GM21381 (cell line): ENCODE measurements around the gene RCCD1.

Experiments used
- ATAC-seq: cut with Tn5 transposase; IDR thresholded peaks from one replicate; pipeline ENCODE4 v1.9.1; 2021; ENCODE audit warnings: mild to moderate bottlenecking, moderate library complexity; ENCODE audit not compliant: unreplicated experiment

RCCD1 gene

DNA sequence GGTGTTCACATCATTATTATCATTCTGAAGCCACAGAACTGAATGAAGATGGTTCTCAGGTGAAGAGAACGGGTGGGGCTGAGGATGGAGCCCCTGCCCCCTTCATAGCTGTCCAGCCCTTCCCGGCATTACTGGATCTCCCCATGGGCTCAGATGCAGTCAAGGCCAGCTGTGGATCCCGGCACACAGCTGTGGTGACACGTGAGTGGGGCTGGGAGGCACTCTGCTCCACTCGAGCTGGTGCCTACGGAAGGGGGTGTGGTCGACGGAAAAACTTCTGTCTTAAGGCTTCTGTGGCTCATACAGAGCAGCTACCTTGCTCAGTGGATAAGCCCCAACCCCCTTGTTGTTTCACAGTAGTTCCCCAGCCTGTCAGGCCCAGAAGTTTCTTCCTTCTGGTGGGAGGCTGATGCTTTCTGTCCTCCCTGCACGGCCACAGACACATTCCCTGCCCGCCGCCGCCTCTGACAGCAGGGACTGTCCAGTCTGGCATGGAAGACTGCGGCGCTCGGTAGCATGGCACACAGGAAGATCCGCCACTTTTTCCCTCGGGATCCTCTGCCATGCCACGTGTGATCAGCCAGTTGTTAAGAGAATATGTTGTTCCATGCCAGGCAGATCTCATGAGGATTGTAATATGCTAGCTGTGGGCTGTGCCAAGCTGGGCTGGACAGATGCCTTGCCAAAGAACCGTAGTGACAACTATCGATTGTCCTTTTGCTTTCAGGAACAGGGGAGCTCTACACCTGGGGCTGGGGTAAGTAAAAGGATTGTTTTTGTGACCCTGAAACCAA, 5.8 kb downstream of the RCCD1 start:
- no peak for ATAC-seq

DNA sequence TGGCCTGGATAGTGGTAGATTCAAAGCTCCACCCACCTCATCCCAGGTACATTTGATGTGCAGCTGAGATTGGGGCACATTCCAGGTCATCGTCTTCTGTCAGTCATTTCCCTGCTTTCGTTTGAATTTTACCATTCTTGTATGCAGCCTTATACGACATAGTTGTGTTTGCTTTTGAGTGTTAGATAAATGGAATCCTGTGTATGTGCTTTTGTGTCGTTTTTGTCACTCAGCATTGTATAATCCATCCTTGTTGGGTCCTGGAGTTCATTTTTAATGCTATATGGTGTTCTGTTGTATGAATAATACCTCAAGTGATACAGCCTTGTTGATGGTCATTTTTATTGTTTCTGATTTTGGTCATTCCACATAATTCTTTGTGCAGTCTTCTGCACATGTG, 7.3 kb downstream of the RCCD1 start:
- ATAC-seq: no peak

DNA sequence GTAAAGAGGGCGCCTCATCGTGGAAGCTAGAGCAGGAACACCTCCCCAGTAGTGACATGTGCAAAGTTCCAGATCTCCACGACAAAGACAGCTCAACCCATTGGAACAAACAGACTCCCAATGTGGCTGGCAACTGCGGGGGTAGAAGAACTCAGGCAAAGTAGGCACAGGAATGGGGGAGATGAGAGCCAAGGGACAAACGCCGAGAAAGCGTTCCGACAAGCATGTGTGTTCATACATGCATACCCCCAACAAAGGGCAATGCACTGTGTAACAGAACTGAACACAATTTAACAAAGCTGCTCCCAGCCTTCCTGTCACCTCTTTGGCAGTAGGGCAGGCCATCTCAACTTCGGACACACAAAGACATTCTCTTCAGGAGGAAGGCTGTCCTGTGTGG, 11.6 kb downstream of the RCCD1 start:
- no peak for ATAC-seq

DNA sequence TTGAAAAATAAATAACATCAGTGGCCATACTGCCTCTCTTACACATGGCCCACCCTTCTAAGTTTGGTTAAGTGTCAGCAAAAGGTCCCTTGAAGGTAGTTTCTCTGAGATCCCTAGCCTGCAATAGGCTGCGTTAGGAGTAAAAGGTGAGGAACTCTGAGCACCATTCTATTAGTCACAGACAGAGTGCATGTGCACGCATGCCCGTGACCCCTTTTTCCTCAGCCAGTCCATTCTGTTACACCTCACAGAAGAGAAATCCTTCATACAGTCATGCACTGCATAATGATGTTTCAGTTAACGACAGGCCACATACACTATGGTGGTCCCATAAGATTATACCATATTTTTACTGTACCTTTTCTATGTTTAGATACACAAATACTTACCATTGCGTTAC, 12.5 kb downstream of the RCCD1 start:
- ATAC-seq: no peak

DNA sequence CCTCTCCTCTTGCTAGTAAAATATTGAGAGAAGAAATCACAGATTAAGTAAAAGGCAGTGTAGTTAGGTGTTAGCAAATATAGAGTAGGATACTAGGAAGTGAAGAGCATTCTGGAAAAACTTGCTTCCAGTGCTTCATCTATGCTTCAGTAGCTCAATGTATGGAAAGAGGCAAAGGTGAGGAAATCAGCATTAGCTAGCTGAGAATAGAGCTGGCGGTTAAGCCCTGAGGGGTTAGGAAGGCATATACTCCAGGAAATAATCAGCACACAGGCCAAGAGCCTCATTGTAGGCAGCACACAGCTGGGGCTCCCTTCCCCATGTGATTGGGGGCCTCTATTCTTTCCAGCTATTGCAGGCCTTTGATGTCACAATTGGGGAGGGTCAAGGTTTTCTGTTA, 13.8 kb downstream of the RCCD1 start:
- no peak for ATAC-seq

DNA sequence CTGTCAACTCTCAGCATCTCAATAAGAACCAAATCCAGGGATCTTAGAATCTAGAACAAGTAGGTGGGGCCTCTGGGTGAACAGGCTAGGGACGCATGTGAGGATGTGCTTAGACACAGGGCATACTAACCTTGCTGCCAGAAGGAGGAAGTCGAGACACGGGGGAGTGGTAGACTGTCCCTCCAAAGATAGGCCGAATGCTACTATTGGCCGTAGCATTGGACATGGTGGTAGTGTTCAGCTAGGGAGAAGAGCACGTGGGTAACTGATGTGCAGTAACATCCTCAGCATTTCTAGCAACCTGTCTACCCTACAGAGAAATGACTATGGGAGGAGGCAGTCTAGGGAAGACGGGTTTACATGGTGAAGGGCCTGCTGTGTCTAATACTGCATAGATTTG, 15.6 kb downstream of the RCCD1 start:
- ATAC-seq: no peak

DNA sequence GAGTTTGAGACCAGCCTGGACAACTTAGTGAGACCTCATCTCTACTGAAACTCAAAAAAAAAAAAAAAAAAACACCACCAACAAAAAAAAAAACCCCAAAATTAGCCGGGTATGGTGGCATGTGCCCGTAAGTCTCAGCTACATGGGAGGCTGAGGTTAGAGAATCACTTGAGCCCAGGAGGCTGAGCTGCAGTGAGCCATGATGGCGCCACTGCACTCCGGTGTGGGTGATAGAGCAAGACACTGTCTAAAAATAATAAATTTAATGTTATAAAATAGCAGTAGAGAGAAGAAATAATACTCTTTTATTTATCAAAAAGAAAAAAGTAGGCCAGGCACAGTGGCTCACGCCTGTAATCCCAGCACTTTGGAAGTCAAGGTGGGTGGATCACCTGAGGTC, 17.4 kb downstream of the RCCD1 start:
- ATAC-seq: no peak

DNA sequence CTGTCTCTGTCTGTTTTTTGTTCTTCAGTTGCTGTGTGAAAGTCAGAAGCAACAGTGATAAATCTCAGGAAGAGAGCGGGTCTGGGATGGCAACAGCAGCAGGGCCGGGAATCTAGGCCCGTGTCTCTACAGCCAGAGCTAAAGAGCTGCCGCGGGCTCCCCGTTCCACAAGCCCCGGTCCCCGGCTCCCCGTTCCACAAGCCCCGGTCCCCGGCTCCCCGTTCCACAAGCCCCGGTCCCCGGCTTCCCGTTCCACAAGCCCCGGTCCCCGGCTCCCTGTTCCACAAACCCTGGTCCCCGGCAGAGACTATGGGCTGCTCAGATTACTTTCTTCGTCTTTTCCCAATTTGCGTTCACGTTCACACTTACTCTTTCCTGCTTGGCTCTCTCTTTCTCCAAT, 19.5 kb downstream of the RCCD1 start:
- ATAC-seq: no peak

DNA sequence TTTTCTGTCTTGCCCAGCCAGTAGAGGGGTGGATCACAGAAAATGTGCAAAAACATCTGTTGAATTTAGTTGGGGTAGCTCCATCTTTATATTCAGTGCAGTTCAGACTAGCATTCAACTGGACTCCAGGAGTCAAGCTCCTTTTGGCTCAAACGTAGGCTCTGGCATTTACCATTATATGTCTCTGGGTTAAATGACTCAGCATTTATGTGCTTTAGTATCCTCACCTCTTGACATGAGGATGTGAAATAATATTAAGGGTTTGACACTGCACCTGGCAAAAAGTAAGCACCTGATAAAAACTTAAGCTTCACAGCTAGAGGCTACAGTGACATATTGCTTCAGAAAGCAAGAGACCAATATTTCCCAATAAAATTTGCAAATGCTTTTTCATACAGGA, 24.9 kb downstream of the RCCD1 start:
- no peak for ATAC-seq

DNA sequence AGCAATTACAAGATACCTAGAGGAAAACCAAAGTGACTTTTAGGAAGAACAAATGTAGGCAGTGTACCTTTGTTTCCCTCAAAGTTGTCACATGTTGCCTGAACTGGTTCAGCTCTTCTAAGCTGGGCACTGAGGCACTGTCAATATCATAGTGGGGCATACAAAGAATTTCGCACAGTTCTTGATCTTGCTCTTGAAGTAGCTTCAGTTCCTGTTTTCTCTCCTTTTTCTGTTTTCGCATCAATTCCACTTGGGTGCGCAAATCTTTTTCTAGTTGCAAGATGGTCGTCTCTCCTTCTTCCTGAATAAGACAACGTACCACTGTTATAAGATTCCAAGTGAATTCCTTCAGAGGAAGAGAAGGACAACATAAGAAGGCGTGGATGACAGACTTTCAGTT, 27.0 kb downstream of the RCCD1 start:
- peak; percentile 65 for ATAC-seq

DNA sequence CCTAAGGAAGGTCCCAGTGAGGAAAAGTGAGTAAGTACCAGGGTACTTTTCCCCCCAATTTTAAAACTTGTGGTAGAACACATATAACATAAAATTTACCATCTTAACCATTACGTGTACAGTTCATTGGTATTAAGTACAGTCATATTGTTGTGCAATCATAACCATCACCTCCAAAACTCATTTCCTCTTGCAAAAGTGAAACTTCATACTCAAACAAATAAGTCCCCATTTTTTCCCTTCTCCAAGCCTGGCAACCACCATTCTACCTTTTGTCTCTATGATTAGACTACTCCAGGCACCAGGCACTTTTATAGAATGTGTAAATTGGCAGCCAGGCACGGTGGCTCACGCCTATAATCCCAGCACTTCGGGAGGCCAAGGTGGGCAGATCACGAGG, 27.5 kb downstream of the RCCD1 start:
- peak; percentile 27 for ATAC-seq

DNA sequence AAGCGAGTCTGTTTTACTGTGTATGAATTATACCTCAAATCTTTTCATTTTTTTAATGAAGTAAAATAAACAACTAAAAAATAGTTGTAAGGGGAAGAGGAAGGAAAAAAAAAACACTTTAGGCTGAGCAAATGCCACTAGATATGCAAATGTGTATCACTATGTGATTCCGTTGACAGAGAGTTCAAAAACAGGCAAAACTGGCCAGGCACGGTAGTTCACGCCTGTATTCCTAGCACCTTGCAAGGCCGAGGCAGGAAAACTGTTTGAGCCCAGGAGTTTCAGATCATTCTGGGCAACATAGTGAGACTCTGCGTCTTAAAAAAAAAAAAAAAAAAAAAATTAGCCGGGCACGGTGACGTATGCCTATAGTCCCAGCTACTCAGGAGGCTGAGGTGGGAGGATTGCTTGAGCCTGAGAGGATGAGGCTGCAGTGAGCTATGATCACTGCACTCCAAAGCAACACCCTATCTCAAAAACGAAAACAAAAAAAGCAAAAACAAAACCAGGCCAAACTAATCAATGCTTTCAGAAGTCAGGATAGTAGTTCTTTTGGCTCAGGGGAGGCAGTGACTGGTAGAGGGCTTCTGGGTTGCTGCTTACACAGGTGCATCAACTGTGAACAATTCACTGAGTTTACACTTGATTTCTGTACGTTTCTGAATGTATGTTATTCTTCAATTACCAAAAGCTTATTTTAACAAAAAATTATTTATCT, 32.3 kb downstream of the RCCD1 start:
- ATAC-seq: peak; percentile 44

DNA sequence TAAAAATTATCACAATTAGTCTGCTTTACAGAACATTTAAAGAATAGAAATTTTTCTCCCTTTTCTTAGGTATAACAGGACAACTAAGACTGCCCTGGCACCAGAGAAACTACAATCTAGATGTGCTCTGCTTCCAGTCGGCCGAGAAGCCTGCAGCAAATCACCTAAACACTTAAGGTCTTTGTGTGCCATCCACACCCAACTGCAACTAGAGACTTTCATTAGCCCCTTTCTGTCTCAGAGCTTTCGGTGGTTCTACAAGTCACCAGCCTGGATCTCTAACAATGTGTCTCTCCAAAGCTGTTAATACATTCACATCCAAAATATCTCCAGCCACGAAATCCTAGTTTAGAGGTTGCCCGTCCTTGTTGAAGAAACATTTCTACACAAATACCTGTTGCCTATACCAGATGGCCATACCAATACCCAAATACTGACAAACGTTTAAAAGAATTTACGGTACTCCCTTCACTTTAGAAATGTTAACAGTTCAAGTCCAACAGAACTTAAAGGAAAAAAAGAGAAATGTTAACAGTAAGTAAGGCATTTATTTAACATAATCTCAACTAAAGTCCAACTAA, 33.0 kb downstream of the RCCD1 start:
- ATAC-seq: no peak

DNA sequence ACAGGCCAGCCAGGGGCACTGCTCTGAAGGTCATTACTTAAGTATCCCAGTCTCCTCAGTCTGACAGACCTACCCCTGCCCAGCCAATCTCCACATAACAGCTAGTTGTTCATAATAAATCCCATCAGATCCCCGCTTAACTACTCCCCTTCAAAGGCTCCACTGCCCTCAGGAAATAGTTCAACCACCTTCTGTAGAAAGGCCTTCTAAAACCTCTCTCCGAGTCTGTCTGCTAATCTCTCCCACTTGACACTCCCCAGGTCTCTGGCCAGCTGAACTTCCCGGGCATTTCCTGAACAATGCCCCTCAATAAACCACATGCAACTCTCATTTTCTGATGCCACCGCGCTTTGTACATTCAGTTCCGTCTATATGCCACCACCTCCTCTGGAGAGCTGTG, 33.6 kb downstream of the RCCD1 start:
- no peak for ATAC-seq

DNA sequence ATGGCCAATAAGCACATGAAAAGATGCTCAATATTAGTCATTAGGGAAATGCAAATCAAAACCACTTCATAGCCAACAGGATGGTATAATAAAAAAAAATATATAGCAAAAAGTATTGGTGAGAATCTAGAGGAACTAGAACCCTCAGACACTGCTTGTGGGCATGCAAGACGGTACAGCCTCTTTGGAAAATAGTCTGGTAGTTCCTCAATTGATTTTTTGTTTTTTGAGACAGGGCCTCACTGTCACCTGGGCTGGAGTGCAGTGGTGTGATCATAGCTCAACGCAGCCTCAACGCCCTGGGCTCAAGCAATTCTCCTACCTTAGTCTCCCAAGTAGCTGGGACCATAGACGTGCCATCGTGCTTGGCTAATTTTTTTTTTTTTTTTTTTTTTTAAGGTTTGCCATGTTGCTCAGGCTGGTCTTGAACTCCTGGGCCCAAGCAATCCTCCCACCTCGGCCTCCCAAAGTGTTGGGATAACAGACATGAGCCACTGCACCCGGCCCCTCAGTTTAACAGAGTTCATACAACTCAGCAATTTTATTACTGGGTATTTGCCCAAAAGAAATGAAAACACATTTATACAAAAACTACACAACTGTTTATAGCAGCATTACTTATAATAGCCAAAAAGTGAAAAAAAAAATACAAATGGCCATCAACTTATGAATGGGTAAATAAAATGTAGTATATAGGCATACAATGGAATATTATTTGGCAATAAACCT, 34.5 kb downstream of the RCCD1 start:
- ATAC-seq: no peak

DNA sequence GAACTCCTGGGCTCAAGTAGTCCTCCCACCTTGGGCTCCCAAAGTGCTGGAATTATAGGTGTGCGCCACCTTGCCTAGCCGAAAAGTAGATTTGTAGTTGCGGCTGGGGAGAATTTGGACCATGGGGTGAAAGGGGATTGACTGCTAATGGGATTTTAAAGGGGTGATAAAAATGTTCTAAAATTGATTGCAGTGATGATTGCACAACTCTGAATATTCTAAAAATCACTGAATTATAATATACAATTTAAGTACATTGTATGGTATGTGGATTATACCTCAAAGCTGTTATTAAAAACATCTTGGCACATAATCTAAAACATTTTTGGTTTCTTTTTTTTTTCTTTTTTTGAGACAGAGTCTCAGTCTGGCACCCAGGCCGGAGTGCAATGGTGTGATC, 35.8 kb downstream of the RCCD1 start:
- ATAC-seq: no peak

DNA sequence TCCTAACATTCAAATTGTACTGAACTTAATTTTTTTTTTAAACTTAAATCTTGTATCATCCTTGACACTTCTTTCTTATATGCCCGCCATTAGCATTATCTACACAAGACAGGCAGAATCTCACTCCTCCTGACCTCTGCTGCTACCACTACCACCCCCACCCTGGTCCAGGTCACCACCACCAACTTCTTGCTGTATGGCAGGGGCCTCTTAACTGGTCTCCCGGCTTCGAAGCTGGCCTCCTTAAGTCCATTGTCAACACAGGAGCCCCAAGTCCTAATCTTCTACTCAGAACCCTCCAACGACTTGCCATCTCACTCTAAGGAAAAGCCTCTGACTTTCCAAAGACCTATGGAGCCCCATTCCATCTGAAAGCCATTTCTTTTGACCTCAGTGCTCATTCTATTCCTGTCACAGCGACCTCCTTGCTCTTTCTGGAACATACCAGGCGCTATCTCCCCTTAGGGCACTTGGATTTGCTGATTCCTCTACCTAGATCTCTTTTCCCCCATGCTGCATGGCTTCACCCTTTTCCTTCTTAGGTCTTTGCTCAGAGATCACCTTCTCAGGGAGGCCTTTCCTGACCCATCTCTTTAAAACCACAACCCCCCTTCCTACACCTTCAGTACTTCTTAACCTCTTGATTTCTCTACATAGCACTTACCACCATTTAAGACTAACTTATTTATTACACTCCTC, 37.1 kb downstream of the RCCD1 start:
- ATAC-seq: no peak

DNA sequence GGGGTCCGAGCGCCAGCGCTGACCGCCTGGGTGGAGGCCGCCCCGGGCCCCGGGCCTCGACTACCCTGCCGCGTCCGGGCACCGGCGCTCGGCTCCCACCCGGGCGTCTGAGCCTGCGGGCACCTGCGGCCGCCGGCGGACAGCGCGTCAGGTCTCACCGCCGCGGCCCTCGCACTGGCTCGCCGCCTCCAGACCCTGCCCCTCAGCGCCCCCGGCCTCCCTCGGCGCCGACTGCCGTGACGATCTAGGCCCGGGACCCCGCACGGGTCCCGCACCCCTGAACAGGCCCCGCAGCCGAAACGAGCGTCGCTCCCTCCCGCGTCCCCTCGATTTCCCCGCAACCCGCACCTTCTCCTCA, 39.4 kb downstream of the RCCD1 start:
- peak; percentile 10 for ATAC-seq

DNA sequence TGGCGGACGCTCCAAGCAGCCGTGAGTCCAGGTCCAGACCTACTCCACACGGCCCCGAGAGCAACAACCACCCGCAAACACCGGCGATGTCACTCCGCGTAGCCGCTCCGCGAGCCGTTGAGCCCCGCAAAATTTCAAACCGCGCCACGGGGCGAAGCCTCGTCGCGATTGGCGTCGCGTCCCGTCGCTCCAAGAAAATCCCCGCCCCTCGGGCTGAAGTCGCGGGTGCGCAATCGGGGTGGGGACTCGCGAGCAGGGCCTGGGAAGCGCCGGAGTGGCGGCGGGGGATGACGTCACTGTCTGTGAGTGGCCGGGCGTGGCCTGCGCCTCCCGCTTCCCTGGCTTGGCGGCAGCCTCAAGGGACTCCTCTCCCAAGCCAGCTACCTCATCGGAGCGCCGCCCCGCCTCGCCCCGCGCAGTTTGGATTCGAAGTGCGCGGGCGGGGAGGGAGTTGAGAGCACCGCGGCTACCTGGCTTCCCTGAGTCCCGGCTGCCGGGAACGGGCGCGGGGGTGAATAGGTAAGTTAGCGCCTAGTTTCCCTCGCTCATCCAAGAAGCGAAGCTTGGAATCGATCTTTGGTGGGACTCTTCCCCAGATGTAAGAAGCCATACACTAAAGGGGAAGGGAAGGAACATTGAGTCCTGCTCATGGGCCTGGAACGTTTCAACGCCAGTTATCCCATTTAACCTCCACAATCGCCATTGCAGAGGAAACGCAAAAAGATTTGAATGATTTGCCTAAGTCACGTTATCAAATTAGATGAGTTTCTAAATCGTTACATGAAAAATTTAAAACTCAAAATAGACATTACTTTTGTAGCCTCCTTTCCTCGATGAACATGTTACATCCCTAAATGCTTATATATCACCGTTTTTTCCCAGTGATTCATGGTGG, 40.0 kb downstream of the RCCD1 start, which contains the start of gene PRC1:
Gene PRC1 (minus strand): TSS at position 119 of the 895 bp plus-strand sequence. CDS start 118 bp downstream, at position 1.
- peak; percentile 94 for ATAC-seq

DNA sequence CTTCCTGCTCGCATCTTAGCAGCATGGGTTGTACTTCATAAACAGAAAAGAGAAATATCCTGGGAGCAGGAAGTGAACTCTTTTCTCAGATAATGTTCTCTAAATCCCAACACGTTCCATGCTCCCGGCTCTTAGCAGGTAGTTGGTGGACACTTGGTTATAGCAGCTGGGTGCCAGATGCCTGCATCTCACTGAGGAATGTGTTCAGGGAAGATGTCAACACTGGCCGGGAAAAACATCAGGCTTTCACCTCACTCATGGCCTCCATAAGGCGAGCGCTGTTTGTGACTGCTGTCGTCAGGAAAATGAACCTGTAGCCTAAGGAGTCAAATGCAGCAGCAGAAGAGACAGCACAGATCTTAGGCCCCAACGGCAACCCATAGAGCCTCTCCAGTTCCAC, 44.1 kb downstream of the RCCD1 start:
- no peak for ATAC-seq
